AG04449 (cell line): ENCODE measurements around the gene ICAM4.

ENCODE experiments used
- CTCF ChIA-PET: fragments of 350-600 bp; formaldehyde crosslinking; extraction: SDS; loops from one replicate; lab custom pipeline; 2021; ENCODE audit warnings: antibody characterized with exemption; lab: Yijun Ruan, JAX
- POLR2A ChIA-PET: fragments of 400-600, 350-600 bp; formaldehyde crosslinking; extraction: SDS; loops from one replicate; lab custom pipeline; 2020; ENCODE audit warnings: antibody characterized with exemption, inconsistent platforms; lab: Yijun Ruan, JAX
- DNase-seq: peaks from one replicate; pipeline ENCODE4 v3.0.0-alpha.2; 2010; ENCODE audit warnings: low read depth, low spot score
- H3K4me3 ChIP-seq: 2 replicates; pipeline ENCODE4 v1.5.1; 2011; ENCODE audit warnings: low read depth, mild to moderate bottlenecking, control low read depth, low read length
- TF ChIP-seq, protein P1 (sequence below): IDR thresholded peaks from one replicate; pipeline ENCODE4 v1.5.1; 2011; ENCODE audit warnings: mild to moderate bottlenecking, moderate library complexity, low read length, control low read depth, inconsistent platforms; ENCODE audit not compliant: insufficient read depth; ENCODE audit errors: missing control alignments

The ICAM4 gene

DNA sequence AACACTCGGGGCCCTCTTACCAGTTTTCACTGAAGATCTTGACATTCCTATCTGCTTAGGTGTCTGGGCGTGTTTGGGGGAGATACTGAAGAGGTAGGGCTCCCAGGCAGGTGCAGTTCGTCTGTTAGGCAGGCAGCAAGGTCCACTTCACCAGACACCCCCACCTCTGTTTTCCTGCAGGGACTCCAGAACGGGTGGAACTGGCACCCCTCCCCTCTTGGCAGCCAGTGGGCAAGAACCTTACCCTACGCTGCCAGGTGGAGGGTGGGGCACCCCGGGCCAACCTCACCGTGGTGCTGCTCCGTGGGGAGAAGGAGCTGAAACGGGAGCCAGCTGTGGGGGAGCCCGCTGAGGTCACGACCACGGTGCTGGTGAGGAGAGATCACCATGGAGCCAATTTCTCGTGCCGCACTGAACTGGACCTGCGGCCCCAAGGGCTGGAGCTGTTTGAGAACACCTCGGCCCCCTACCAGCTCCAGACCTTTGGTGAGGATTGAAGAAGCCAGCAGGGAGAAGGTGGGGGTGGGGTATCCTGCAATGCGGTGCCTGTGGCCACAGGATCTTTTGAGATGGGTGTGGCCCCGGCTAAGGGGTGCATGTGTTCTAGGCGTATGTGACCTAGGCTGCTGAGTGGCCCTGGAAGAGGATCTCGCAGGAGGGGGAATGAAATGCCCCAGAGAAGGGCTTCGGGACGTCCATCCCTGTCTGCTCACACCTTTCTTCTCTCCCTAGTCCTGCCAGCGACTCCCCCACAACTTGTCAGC, 3.3 kb upstream of the ICAM4 start:
- H3K4me3 ChIP-seq, result no peak overlapping the region
- CTCF ChIA-PET, result interaction anchor here (1.0 to 1.9 kb wide), 3 partner anchors 12 to 25 kb away, joined by 3 to 9 read pairs (median 3); partner anchors contain the start of gene ICAM1
- DNase-seq, result no peak
- POLR2A ChIA-PET, result interaction anchor here (0.6 kb wide), 1 partner anchor 95 kb away, joined by 5 read pairs; no protein-coding TSS in a partner anchor
- TF ChIP-seq, protein P1, sequence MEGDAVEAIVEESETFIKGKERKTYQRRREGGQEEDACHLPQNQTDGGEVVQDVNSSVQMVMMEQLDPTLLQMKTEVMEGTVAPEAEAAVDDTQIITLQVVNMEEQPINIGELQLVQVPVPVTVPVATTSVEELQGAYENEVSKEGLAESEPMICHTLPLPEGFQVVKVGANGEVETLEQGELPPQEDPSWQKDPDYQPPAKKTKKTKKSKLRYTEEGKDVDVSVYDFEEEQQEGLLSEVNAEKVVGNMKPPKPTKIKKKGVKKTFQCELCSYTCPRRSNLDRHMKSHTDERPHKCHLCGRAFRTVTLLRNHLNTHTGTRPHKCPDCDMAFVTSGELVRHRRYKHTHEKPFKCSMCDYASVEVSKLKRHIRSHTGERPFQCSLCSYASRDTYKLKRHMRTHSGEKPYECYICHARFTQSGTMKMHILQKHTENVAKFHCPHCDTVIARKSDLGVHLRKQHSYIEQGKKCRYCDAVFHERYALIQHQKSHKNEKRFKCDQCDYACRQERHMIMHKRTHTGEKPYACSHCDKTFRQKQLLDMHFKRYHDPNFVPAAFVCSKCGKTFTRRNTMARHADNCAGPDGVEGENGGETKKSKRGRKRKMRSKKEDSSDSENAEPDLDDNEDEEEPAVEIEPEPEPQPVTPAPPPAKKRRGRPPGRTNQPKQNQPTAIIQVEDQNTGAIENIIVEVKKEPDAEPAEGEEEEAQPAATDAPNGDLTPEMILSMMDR, result no peak

DNA sequence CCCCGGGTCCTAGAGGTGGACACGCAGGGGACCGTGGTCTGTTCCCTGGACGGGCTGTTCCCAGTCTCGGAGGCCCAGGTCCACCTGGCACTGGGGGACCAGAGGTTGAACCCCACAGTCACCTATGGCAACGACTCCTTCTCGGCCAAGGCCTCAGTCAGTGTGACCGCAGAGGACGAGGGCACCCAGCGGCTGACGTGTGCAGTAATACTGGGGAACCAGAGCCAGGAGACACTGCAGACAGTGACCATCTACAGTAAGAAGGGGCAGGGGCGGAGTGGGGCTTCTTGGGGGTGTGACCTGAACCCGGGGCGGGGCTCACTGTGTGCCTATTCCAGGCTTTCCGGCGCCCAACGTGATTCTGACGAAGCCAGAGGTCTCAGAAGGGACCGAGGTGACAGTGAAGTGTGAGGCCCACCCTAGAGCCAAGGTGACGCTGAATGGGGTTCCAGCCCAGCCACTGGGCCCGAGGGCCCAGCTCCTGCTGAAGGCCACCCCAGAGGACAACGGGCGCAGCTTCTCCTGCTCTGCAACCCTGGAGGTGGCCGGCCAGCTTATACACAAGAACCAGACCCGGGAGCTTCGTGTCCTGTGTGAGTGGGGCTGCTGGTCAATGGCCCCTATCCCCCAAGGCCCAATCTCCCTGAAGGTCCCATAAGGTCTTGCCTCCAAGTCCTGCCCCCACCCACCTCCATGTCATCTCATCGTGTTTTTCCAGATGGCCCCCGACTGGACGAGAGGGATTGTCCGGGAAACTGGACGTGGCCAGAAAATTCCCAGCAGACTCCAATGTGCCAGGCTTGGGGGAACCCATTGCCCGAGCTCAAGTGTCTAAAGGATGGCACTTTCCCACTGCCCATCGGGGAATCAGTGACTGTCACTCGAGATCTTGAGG, 2.4 kb upstream of the ICAM4 start:
- TF ChIP-seq, protein P1, result no peak
- DNase-seq, result no peak
- ChIA-PET CTCF (interaction anchor here (0.6 to 2.9 kb wide), 7 partner anchors 13 to 103 kb away, joined by 3 to 9 read pairs (median 4); partner anchors contain the start of genes ICAM1 and TYK2), POLR2A (interaction anchor here (1.6 kb wide), 1 partner anchor 49 kb away, joined by 4 read pairs; the partner anchor contains the start of gene RAVER1)
- H3K4me3 ChIP-seq, result no peak overlapping the region

DNA sequence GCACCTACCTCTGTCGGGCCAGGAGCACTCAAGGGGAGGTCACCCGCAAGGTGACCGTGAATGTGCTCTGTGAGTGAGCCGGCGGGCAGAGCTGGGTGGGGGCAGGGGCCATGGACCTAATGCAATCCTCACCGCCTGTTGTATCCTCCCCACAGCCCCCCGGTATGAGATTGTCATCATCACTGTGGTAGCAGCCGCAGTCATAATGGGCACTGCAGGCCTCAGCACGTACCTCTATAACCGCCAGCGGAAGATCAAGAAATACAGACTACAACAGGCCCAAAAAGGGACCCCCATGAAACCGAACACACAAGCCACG, 1.8 kb upstream of the ICAM4 start:
- ChIA-PET CTCF (interaction anchor here (0.6 to 2.9 kb wide), 4 partner anchors 15 to 103 kb away, joined by 3 to 6 read pairs (median 4); partner anchors contain the start of genes ICAM1 and TYK2), POLR2A (interaction anchor here (1.6 kb wide), 1 partner anchor 49 kb away, joined by 4 read pairs; the partner anchor contains the start of gene RAVER1)
- H3K4me3 ChIP-seq, result no peak overlapping the region
- DNase-seq, result no peak
- TF ChIP-seq, protein P1, result no peak

DNA sequence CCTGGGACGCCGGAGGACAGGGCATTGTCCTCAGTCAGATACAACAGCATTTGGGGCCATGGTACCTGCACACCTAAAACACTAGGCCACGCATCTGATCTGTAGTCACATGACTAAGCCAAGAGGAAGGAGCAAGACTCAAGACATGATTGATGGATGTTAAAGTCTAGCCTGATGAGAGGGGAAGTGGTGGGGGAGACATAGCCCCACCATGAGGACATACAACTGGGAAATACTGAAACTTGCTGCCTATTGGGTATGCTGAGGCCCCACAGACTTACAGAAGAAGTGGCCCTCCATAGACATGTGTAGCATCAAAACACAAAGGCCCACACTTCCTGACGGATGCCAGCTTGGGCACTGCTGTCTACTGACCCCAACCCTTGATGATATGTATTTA, 1.4 kb upstream of the ICAM4 start:
- ChIA-PET CTCF (interaction anchor here (0.6 to 2.9 kb wide), 7 partner anchors 14 to 355 kb away, joined by 3 to 6 read pairs (median 4); partner anchors contain the start of genes ICAM1 and TYK2), POLR2A (interaction anchor here (1.6 kb wide), 1 partner anchor 48 kb away, joined by 4 read pairs; the partner anchor contains the start of gene RAVER1)
- no peak for DNase-seq
- TF ChIP-seq, protein P1, result no peak
- no peak overlapping the region for H3K4me3 ChIP-seq

DNA sequence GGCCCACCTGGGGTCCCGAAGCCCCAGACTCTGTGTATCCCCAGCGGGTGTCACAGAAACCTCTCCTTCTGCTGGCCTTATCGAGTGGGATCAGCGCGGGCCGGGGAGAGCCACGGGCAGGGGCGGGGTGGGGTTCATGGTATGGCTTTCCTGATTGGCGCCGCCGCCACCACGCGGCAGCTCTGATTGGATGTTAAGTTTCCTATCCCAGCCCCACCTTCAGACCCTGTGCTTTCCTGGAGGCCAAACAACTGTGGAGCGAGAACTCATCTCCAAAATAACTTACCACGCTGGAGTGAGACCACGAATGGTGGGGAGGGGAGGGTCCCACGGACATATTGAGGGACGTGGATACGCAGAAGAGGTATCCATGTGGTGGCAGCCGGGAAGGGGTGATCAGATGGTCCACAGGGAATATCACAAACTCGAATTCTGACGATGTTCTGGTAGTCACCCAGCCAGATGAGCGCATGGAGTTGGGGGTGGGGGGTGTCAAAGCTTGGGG, 2.0 kb downstream of the ICAM4 start:
- H3K4me3 ChIP-seq, result peak overlapping the region; percentile 60
- POLR2A ChIA-PET, result interaction anchor here (0.7 to 2.3 kb wide), 10 partner anchors 12 to 45 kb away, joined by 3 to 15 read pairs (median 4); partner anchors contain the start of genes ICAM1 and RAVER1
- DNase-seq, result no peak
- TF ChIP-seq, protein P1, result no peak
- CTCF ChIA-PET, result interaction anchor here (1.0 to 2.4 kb wide), 9 partner anchors 9 to 358 kb away, joined by 3 to 22 read pairs (median 4); partner anchors contain the start of gene ICAM1
